K562 (cell line): Measurements from ENCODE around the gene GDF7. TPM values are rescaled to one million over a fixed set of nuclear protein-coding genes. Genes with fewer than 3 reads are reported as not detected.

Experiments
- ATAC-seq: fragments of 200-7000 bp; cut with Tn5 transposase; 3 replicates; pipeline ENCODE4 v1.9.1; 2020; ENCODE audit warnings: moderate library complexity
- BruUV-seq: library from RNA; stranded (reverse); fragments of 400-500 nt; replicated peaks from 2 replicates; lab custom pipeline; 2021; lab: Mats Ljungman, UMichigan
- CTCF ChIA-PET: fragments of 300-600 bp; formaldehyde crosslinking; extraction: SDS; loops from one replicate; lab custom pipeline; 2021; ENCODE audit warnings: low intra/inter-chr PET ratio; lab: Yijun Ruan, JAX
- POLR2A ChIA-PET: fragments of 300-600, 350-650 bp; sonication (Branson Sonifier 250); formaldehyde crosslinking; extraction: SDS; loops from one replicate; lab custom pipeline; 2021; ENCODE audit warnings: antibody characterized with exemption, inconsistent platforms; lab: Yijun Ruan, JAX
- DNase-seq, 4 experiments: peaks; one replicate each; pipeline versions ENCODE4 v3.0.0 to v3.0.0-alpha.2; 2011 to 2018; ENCODE audit warnings: low spot score in 3 of 4, mixed read lengths in 3 of 4; ENCODE audit errors: extremely low read depth in 1 of 4
- FAIRE-seq: peaks from 2 replicates; lab custom pipeline; 2011; peaks lifted over from hg19 to GRCh38; lab: Jason Lieb, UNC
- H2AFZ ChIP-seq: 2 replicates; pipeline ENCODE4 v1.6.0; 2011; ENCODE audit warnings: low read depth, low read length, control low read depth, inconsistent platforms
- H3K27ac ChIP-seq: fragments of 200-600 bp; 3 replicates; pipeline ENCODE4 v1.8.0; 2011; ENCODE audit warnings: low read depth, mild to moderate bottlenecking, control low read depth, inconsistent platforms, low read length, moderate library complexity, mixed read lengths; ENCODE audit errors: extremely low read depth
- H3K27me3 ChIP-seq, 2 experiments: fragments of 300-600 bp in 1 of 2; 2 replicates in 1 of 2; 3 replicates in 1 of 2; pipeline versions ENCODE4 v1.6.0 to v1.8.0; 2011; ENCODE audit warnings: inconsistent platforms in 2 of 2, low read length in 2 of 2, mild to moderate bottlenecking in 1 of 2, mixed read lengths in 1 of 2, moderate library complexity in 1 of 2; ENCODE audit not compliant: control insufficient read depth in 2 of 2, insufficient read depth in 2 of 2
- H3K36me3 ChIP-seq: fragments of 300-600 bp; 3 replicates; pipeline ENCODE4 v1.8.0; 2011; ENCODE audit warnings: mild to moderate bottlenecking, low read length, inconsistent platforms; ENCODE audit not compliant: control insufficient read depth, insufficient read depth
- H3K4me1 ChIP-seq, 2 experiments: fragments of 200-600 bp in 1 of 2; replicated peaks in 1 of 2; 2 replicates in 1 of 2; 3 replicates in 1 of 2; pipeline versions ENCODE4 v1.5.1 to v1.8.0; 2011; ENCODE audit warnings: inconsistent platforms in 2 of 2, low read length in 2 of 2, mild to moderate bottlenecking in 1 of 2, mixed read lengths in 1 of 2, moderate library complexity in 1 of 2; ENCODE audit not compliant: control insufficient read depth in 2 of 2, insufficient read depth in 2 of 2
- H3K4me2 ChIP-seq: 2 replicates; pipeline ENCODE4 v1.6.1; 2011; ENCODE audit warnings: low read length, control low read depth, inconsistent platforms, mixed read lengths; ENCODE audit not compliant: insufficient read depth
- H3K4me3 ChIP-seq: fragments of 200-600 bp; sonication (generic), shearing (Covaris generic); 2 replicates; pipeline ENCODE4 v1.5.1; 2016; ENCODE audit warnings: control low read depth, inconsistent platforms
- H3K79me2 ChIP-seq: fragments of 200-600 bp; 3 replicates; pipeline ENCODE4 v1.8.0; 2011; ENCODE audit warnings: low read length, inconsistent platforms; ENCODE audit not compliant: control insufficient read depth, insufficient read depth
- H3K9ac ChIP-seq, 2 experiments: 2 replicates each; pipeline versions ENCODE4 v1.6.0 to v1.6.1; 2011; ENCODE audit warnings: low read depth in 2 of 2, low read length in 2 of 2, control low read depth in 1 of 2, inconsistent platforms in 1 of 2, mild to moderate bottlenecking in 1 of 2, mixed read lengths in 1 of 2; ENCODE audit not compliant: insufficient read depth in 1 of 2
- H3K9me1 ChIP-seq: one replicate; pipeline ENCODE4 v1.6.0; 2011; ENCODE audit warnings: inconsistent platforms, mild to moderate bottlenecking, low read length, moderate library complexity; ENCODE audit not compliant: control insufficient read depth, insufficient read depth
- H3K9me3 ChIP-seq: replicated peaks from 2 replicates; pipeline ENCODE4 v1.5.1; 2011; ENCODE audit warnings: low read depth, low read length, inconsistent platforms; ENCODE audit not compliant: control insufficient read depth, insufficient read depth
- H4K20me1 ChIP-seq: replicated peaks from 2 replicates; pipeline ENCODE4 v1.6.1; 2011; ENCODE audit warnings: low read length, inconsistent platforms, mixed read lengths; ENCODE audit not compliant: control insufficient read depth, insufficient read depth
- DACH1 ChIP-seq: fragments of 450-650 bp; IDR thresholded peaks from 2 replicates; pipeline ENCODE4 v1.6.1; 2018; ENCODE audit not compliant: partially characterized antibody
- FOSL1 ChIP-seq: fragments of 200-800 bp; sonication (Bioruptor generic); conservative IDR thresholded peaks from 2 replicates; pipeline ENCODE4 v1.6.1; 2016; ENCODE audit warnings: missing genetic modification characterization, missing compliant biosample characterization
- JUNB ChIP-seq: fragments of 450-650 bp; formaldehyde crosslinking; conservative IDR thresholded peaks from 2 replicates; pipeline ENCODE4 v1.4.0; 2020; ENCODE audit warnings: mild to moderate bottlenecking
- POLR2G ChIP-seq: fragments of 200-400 bp; formaldehyde crosslinking; IDR thresholded peaks from 2 replicates; pipeline ENCODE4 v1.6.1; 2017; ENCODE audit warnings: low read depth, mild to moderate bottlenecking, antibody characterized with exemption, low read length, moderate library complexity
- TGIF2 ChIP-seq: sonication (generic); formaldehyde crosslinking; IDR thresholded peaks from 2 replicates; pipeline ENCODE4 v1.8.1; 2022; ENCODE audit warnings: mild to moderate bottlenecking, missing genetic modification reagents, moderate library complexity
- ZNF217 ChIP-seq: sonication (generic); formaldehyde crosslinking; IDR thresholded peaks from 2 replicates; pipeline ENCODE4 v1.8.0; 2022; ENCODE audit warnings: mild to moderate bottlenecking, missing genetic modification reagents
- WGBS: fragments of 100-300 bp; shearing (Covaris generic); methylation state at CpG from one replicate; pipeline ENCODE4 v1.1.6; 2016; ENCODE audit warnings: low coverage, mixed read lengths; ENCODE audit not compliant: insufficient coverage; ENCODE audit errors: missing lambda C conversion rate; 5-methylcytosine and 5-hydroxymethylcytosine counted together
- in situ Hi-C: fragments of 300-500 bp; cut with MboI; formaldehyde crosslinking; loops from 4 replicates; pipeline ENCODE4 v1.15.0; 2018; ENCODE audit warnings: inconsistent platforms, mixed read lengths
- intact Hi-C: fragments of 100-400 bp; cut with micrococcal nuclease; formaldehyde crosslinking; loops from 2 replicates; pipeline ENCODE4 v1.14.2; 2022
- polyA plus RNA-seq, 8 experiments: library from polyadenylated mRNA; depleted of rRNA in 4 of 8; stranded (reverse) in 5 of 8; unstranded in 3 of 8; fragments of >200 nt; fragmentation: Nextera tagmentation in 2 of 8; fragmentation: Illumina TruSeq in 1 of 8; extraction: Ambion mirVana in 2 of 8; extraction: Trizol in 1 of 8; gene quantifications; 2 replicates each; pipeline versions ENCODE4 v1.2.1 to v1.2.3, GENCODE V29; 2011 to 2014; ENCODE audit warnings: inconsistent platforms in 1 of 8, missing spikeins in 1 of 8
- total RNA-seq, 7 experiments: library from RNA; depleted of rRNA in 6 of 7; stranded (reverse); fragments of >200 nt in 6 of 7; fragmentation: Illumina TruSeq in 2 of 7; extraction: Trizol in 2 of 7; gene quantifications; 2 replicates each; pipeline versions ENCODE4 v1.2.1 to v1.2.3, GENCODE V29; 2011 to 2021; ENCODE audit warnings: low replicate concordance in 1 of 7

The GDF7 gene
- total and polyA plus RNA-seq, 9 of the 15 experiments (the other 6 are each of a cell fraction or from before 2014, with no cell fraction given) = 0.01 TPM; not detected in 7

GRCh38 chr2:20638646-20639430 is 28.1 kb upstream of the GDF7 start:
- Histone ChIP-seq H3K27ac (no peak overlapping the region), H3K9ac (no peak overlapping the region), H3K9me1 (no peaks in the 10 kb centered on the region), H3K9me3 (no peaks in the 10 kb centered on the region), H3K4me3 (no peak overlapping the region), H3K4me1 (peaks cover under 1 to 25% of the 10 kb centered on the region in 2 experiments; a peak in 4 of 5 replicates), H2AFZ (no peak overlapping the region), H4K20me1 (no peaks in the 10 kb centered on the region), H3K27me3 (no peaks in the 10 kb centered on the region), H3K79me2 (no peaks in the 10 kb centered on the region), H3K4me2 (no peak overlapping the region), H3K36me3 (no peaks in the 10 kb centered on the region)
- CTCF ChIA-PET = no interaction called here
- 37% methylated on average over 14 of the region's 15 CpGs for WGBS
- TF ChIP-seq POLR2G (0 out of 2 replicates have a peak, but pooled peaks have one; percentile 19), JUNB (CRISPR knock-in tag) (no peak), FOSL1 (no peak), ZNF217 (CRISPR knock-in tag) (no peak), DACH1 (no peak), TGIF2 (CRISPR knock-in tag) (no peak)
- ATAC-seq (no peak), FAIRE-seq (no peak), DNase-seq (no peak)
- in situ Hi-C loops = loop anchor here (5.0 to 10.0 kb wide), 2 partner anchors 197 to 544 kb away; no protein-coding TSS in a partner anchor
- intact Hi-C loops = loop anchor here (10.0 kb wide), 1 partner anchor 384 kb away; no protein-coding TSS in a partner anchor
- POLR2A ChIA-PET = interaction anchor here (2.1 kb wide), 1 partner anchor 194 kb away, joined by 4 read pairs; no protein-coding TSS in a partner anchor
- no TSS peak for BruUV-seq
